H1 (cell line): Measurements from ENCODE around the gene NCSTN. TPM values are rescaled to one million over a fixed set of nuclear protein-coding genes. Genes with fewer than 3 reads are reported as not detected.

ENCODE experiments used
- CHD2 ChIP-seq: IDR thresholded peaks from 2 replicates; pipeline ENCODE4 v1.6.1; 2012; ENCODE audit warnings: low read length, improper control_type of control experiment
- CTBP2 ChIP-seq: IDR thresholded peaks from 2 replicates; pipeline ENCODE4 v1.7.0; 2011; ENCODE audit warnings: borderline replicate concordance, mild to moderate bottlenecking, moderate library complexity, mixed read lengths, low read length; ENCODE audit not compliant: insufficient read depth, insufficient read length
- HDAC2 ChIP-seq, 2 experiments: fragments of 300-600 bp in 1 of 2; sonication (generic) in 1 of 2; IDR thresholded peaks; 2 replicates each; pipeline ENCODE4 v1.6.1; 2011 to 2012; ENCODE audit warnings: low read depth in 2 of 2, low read length in 2 of 2, mild to moderate bottlenecking in 2 of 2, moderate library complexity in 2 of 2, borderline replicate concordance in 1 of 2, inconsistent platforms in 1 of 2
- JUN ChIP-seq: IDR thresholded peaks from 2 replicates; pipeline ENCODE4 v1.6.1; 2011; ENCODE audit warnings: low read depth, mild to moderate bottlenecking, improper control_type of control experiment, low read length
- KDM5A ChIP-seq: fragments of 200-600 bp; IDR thresholded peaks from 2 replicates; pipeline ENCODE4 v1.7.1; 2012; ENCODE audit warnings: mild to moderate bottlenecking, low read length, inconsistent platforms, mixed read lengths
- NANOG ChIP-seq: IDR thresholded peaks from 2 replicates; pipeline ENCODE4 v1.6.1; 2011; ENCODE audit warnings: low read length, low read depth, mild to moderate bottlenecking, inconsistent platforms; ENCODE audit not compliant: insufficient read depth, poor library complexity, severe bottlenecking
- NRF1 ChIP-seq: IDR thresholded peaks from 2 replicates; pipeline ENCODE4 v1.6.1; 2011; ENCODE audit warnings: mild to moderate bottlenecking, low read depth, low read length, improper control_type of control experiment
- RXRA ChIP-seq: IDR thresholded peaks from 2 replicates; pipeline ENCODE4 v1.6.1; 2011; ENCODE audit warnings: low read depth, mild to moderate bottlenecking, low read length, moderate library complexity; ENCODE audit not compliant: insufficient read depth
- SAP30 ChIP-seq: fragments of 300-600 bp; sonication (generic); IDR thresholded peaks from 2 replicates; pipeline ENCODE4 v1.7.1; 2012; ENCODE audit warnings: low read length, moderate library complexity, mild to moderate bottlenecking, inconsistent platforms; ENCODE audit not compliant: insufficient read depth, insufficient replicate concordance
- SIN3A ChIP-seq, 2 experiments: IDR thresholded peaks in 1 of 2; conservative IDR thresholded peaks in 1 of 2; 2 replicates each; pipeline ENCODE4 v1.6.1; 2011 to 2012; ENCODE audit warnings: low read length in 2 of 2, improper control_type of control experiment in 1 of 2, low read depth in 1 of 2, mild to moderate bottlenecking in 1 of 2
- SUZ12 ChIP-seq: fragments of 200-600 bp; sonication (generic); IDR thresholded peaks from 2 replicates; pipeline ENCODE4 v1.6.1; 2012; ENCODE audit warnings: mild to moderate bottlenecking, inconsistent platforms, low read length, moderate library complexity, mixed read lengths
- polyA plus RNA-seq, 7 experiments: library from polyadenylated mRNA; depleted of rRNA in 3 of 7; stranded (reverse) in 5 of 7; unstranded in 2 of 7; fragments of >200 nt in 5 of 7; fragments of 200-250 nt in 2 of 7; gene quantifications; 1 replicate in 5 of 7; 2 replicates in 1 of 7; 4 replicates in 1 of 7; pipeline versions ENCODE4 v1.2.1 to v1.2.3, GENCODE V29; 2011 to 2013; ENCODE audit warnings: missing spikeins in 2 of 7, mixed read lengths in 2 of 7
- total RNA-seq: library from RNA; stranded (reverse); fragmentation: NEBNext Ultra II Directional; extraction: Animal tissue kit (Norgen Biotek cat#: 25700); gene quantifications from 2 replicates; pipeline ENCODE4 v1.2.1, GENCODE V29; 2021
- TF ChIP-seq, protein P1 (sequence below): IDR thresholded peaks from 2 replicates; pipeline ENCODE4 v1.6.1; 2011; ENCODE audit warnings: low read length, improper control_type of control experiment

Gene NCSTN
- total and polyA plus RNA-seq, 2 of the 8 experiments (the other 6 are each of a cell fraction or from before 2014, with no cell fraction given): 64.7 to 125 TPM

DNA sequence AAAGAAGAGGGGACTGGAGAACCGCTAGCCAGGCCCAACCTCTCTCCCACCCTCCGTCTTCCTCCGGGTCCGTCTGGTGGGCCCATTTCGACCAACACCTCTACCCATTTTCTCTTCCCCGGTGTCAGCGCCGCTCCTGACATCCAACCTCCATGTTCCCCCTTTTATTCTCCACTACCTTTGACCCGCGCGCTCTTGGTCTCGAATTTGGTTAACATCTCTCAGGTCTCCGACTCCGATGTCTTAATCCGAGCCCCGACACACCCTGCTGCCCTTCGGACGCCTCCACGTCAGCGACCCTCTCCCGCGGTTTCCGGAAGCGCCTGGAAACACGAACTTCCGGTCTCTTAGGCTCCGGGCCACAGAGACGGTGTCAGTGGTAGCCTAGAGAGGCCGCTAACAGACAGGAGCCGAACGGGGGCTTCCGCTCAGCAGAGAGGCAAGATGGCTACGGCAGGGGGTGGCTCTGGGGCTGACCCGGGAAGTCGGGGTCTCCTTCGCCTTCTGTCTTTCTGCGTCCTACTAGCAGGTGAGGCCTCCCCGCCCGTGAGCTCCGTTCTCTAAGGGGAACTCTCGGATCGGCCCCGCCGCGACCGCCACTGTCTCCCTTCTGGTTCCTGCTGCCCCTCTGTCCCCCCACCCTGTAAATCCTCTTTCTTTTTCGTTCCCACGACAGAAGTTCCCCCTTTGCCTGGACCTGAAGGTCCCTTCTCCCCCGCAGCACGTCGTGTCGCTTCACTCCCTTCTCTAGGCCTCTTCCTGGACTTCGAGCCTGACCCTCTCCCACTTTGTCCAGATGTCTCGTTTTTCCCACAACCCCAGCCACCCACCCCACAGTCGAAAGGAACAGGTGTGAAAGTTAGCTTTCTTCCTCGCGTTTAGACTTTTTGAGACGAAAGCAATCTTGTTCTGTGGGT lies at the start of gene NCSTN, which contains the start of gene COPA (continued):
- TF ChIP-seq SIN3A (conservative IDR thresholded peaks at IDR 0.05 in 1 of 2, IDR thresholded peaks at IDR 0.05 in 1 of 2; ENCODE audit: low read depth in 1 of 2, low read length in 2 of 2) (peak in 1 of 2 experiments; percentile 94; a peak in 3 of 4 replicates), CHD2 (no peak), RXRA (no peak), NRF1 (no peak), NANOG (no peak), JUN (no peak), KDM5A (peak; percentile 90), SUZ12 (no peak), CTBP2 (no peak), SAP30 (peak; percentile 75), HDAC2 (IDR thresholded peaks at IDR 0.05; ENCODE audit: borderline replicate concordance in 1 of 2, low read depth in 2 of 2, low read length in 2 of 2) (no peak)
- TF ChIP-seq, protein P1, sequence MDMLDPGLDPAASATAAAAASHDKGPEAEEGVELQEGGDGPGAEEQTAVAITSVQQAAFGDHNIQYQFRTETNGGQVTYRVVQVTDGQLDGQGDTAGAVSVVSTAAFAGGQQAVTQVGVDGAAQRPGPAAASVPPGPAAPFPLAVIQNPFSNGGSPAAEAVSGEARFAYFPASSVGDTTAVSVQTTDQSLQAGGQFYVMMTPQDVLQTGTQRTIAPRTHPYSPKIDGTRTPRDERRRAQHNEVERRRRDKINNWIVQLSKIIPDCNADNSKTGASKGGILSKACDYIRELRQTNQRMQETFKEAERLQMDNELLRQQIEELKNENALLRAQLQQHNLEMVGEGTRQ: no peak
